Mucosa of descending colon (tissue), 3 donors: ENCODE measurements around the gene FLT1. TPM values are rescaled to one million over a fixed set of nuclear protein-coding genes. Genes with fewer than 3 reads are reported as not detected.

Experiments
- ATAC-seq: fragments of 200-7000 bp; cut with Tn5 transposase; one replicate; pipeline ENCODE4 v1.9.1; 2020; ENCODE audit warnings: mild to moderate bottlenecking, moderate library complexity
- DNase-seq, 3 donors: peaks; one replicate each; pipeline ENCODE4 v3.0.0-alpha.2; 2020
- H3K36me3 ChIP-seq: fragments of 200-600 bp; one replicate; pipeline ENCODE4 v1.8.0; 2021; ENCODE audit warnings: low read depth, mild to moderate bottlenecking
- H3K4me1 ChIP-seq: fragments of 200-600 bp; one replicate; pipeline ENCODE4 v1.8.0; 2021; ENCODE audit warnings: low read depth, mild to moderate bottlenecking
- H3K4me3 ChIP-seq: fragments of 200-600 bp; one replicate; pipeline ENCODE4 v1.8.0; 2021; ENCODE audit warnings: mild to moderate bottlenecking
- H3K9me3 ChIP-seq: fragments of 200-600 bp; one replicate; pipeline ENCODE4 v1.8.0; 2021; ENCODE audit warnings: mild to moderate bottlenecking
- CTCF ChIP-seq: fragments of 200-600 bp; IDR thresholded peaks from one replicate; pipeline ENCODE4 v1.8.0; 2022; ENCODE audit warnings: antibody characterized with exemption, mild to moderate bottlenecking
- intact Hi-C, 2 donors: fragments of 100-400 bp; cut with DNase I in 1 of 2; cut with micrococcal nuclease in 1 of 2; formaldehyde crosslinking; loops; one replicate each; pipeline versions ENCODE4 v1.11.0 to v1.11.1; 2022; cut with DNase I, micrococcal nuclease
- total RNA-seq, 3 donors: library from RNA; stranded (reverse); fragmentation: NEBNext Ultra II Directional in 2 of 3; extraction: Animal tissue kit (Norgen Biotek cat#: 25700) in 2 of 3; gene quantifications; one replicate each; pipeline versions ENCODE4 v1.2.1 to v1.2.4, GENCODE V29; 2021 to 2023
- donor health status: DM: no; HTN: no; CAD: no; lungs with moderate emphysema.
- donor health status: DM: no; HTN: no; CAD: no.
- donor health status: DM: no; HTN: yes; CAD: no.

Gene FLT1
- total RNA-seq, 3 donors from 2014 or later, result 3.8 to 9.2 (median 4.0) TPM

GRCh38 chr13:28510066-28510465, 15.1 kb upstream of the FLT1 start:
- ATAC-seq (no peak), DNase-seq (no peak)
- Histone ChIP-seq H3K36me3 (no peaks in the 10 kb centered on the region), H3K9me3 (no peaks in the 10 kb centered on the region), H3K4me3 (no peak overlapping the region), H3K4me1 (no peaks in the 10 kb centered on the region)
- TF ChIP-seq CTCF, result no peak
- intact Hi-C loops, result no loop called here

- no peak for TF ChIP-seq CTCF
- no peak for DNase-seq
Observed at GRCh38 chr13:28505543-28506135, 10.7 kb upstream of the FLT1 start.

GRCh38 chr13:28503182-28503967, 8.4 kb upstream of the FLT1 start:
- Histone ChIP-seq H3K4me3 (no peak overlapping the region), H3K36me3 (no peaks in the 10 kb centered on the region), H3K4me1 (no peaks in the 10 kb centered on the region), H3K9me3 (no peaks in the 10 kb centered on the region)
- DNase-seq (no peak), ATAC-seq (no peak)
- intact Hi-C loops, result no loop called here
- no peak for TF ChIP-seq CTCF

More at GRCh38 chr13:28505543-28506135, 10.7 kb upstream of the FLT1 start:
- Histone ChIP-seq H3K9me3 (no peaks in the 10 kb centered on the region), H3K4me3 (no peak overlapping the region), H3K36me3 (no peaks in the 10 kb centered on the region), H3K4me1 (no peaks in the 10 kb centered on the region)
- intact Hi-C loops, result no loop called here
- ATAC-seq, result no peak

GRCh38 chr13:28501547-28501946, 6.6 kb upstream of the FLT1 start:
- no peak for TF ChIP-seq CTCF
- no peak overlapping the region for H3K4me3 ChIP-seq
- intact Hi-C loops, result no loop called here
- no peaks in the 10 kb centered on the region for H3K4me1 ChIP-seq
- H3K36me3 ChIP-seq, result no peaks in the 10 kb centered on the region
- ATAC-seq, result no peak
- H3K9me3 ChIP-seq, result no peaks in the 10 kb centered on the region
- DNase-seq, result no peak

- intact Hi-C loops, result no loop called here
- TF ChIP-seq CTCF, result no peak
- DNase-seq, result no peak
- ATAC-seq, result no peak
- H3K9me3 ChIP-seq, result no peaks in the 10 kb centered on the region
- H3K36me3 ChIP-seq, result no peaks in the 10 kb centered on the region
- H3K4me3 ChIP-seq, result no peak overlapping the region
- peaks cover 8% of the 10 kb centered on the region for H3K4me1 ChIP-seq
Observed at GRCh38 chr13:28499609-28500008, 4.7 kb upstream of the FLT1 start.
